Activated naive CD4-positive, alpha-beta T cell treated with Interleukin-2 at 50 U/mL for 16 hours (primary cell): Measurements from ENCODE around the gene HMCN1.
"Not testable (repeated sequence)": the region's sequence is repeated elsewhere in the genome, so short reads cannot be mapped to it uniquely, and the experiment has no call there.

Source experiments
- DNase-seq: peaks from one replicate; pipeline ENCODE4 v3.0.0-alpha.2; 2020

Gene HMCN1

GRCh38 chr1:186211583-186211982, 477.4 kb downstream of the HMCN1 start:
- not testable (repeated sequence) for DNase-seq

GRCh38 chr1:186212568-186213224, 478.5 kb downstream of the HMCN1 start:
- DNase-seq, result no peak

- no peak for DNase-seq
Measured at GRCh38 chr1:186213225-186213607, 479.0 kb downstream of the HMCN1 start.

GRCh38 chr1:186214791-186215190, 480.6 kb downstream of the HMCN1 start:
- no peak for DNase-seq

- DNase-seq, result no peak
Measured at GRCh38 chr1:186215636-186216035, 481.4 kb downstream of the HMCN1 start.

- no peak for DNase-seq
Measured at GRCh38 chr1:186218654-186219352, 484.6 kb downstream of the HMCN1 start.

- no peak for DNase-seq
Measured at GRCh38 chr1:186220067-186220466, 485.9 kb downstream of the HMCN1 start.

- no peak for DNase-seq
Measured at GRCh38 chr1:186220911-186221310, 486.7 kb downstream of the HMCN1 start.

- DNase-seq, result no peak
Measured at GRCh38 chr1:186225096-186225495, 490.9 kb downstream of the HMCN1 start.

GRCh38 chr1:186228749-186229148, 494.6 kb downstream of the HMCN1 start:
- no peak for DNase-seq

GRCh38 chr1:186231861-186232436, 497.8 kb downstream of the HMCN1 start:
- no peak for DNase-seq

- no peak for DNase-seq
Measured at GRCh38 chr1:186234976-186235686, 500.9 kb downstream of the HMCN1 start.

- no peak for DNase-seq
Measured at GRCh38 chr1:186235696-186236095, 501.5 kb downstream of the HMCN1 start.

- DNase-seq, result no peak
Measured at GRCh38 chr1:186236921-186237320, 502.7 kb downstream of the HMCN1 start.

GRCh38 chr1:186239171-186239570, 505.0 kb downstream of the HMCN1 start:
- DNase-seq, result no peak

GRCh38 chr1:186240436-186240835, 506.2 kb downstream of the HMCN1 start:
- no peak for DNase-seq
